GM21786 (cell line): ENCODE measurements around the gene TCERG1L.
"Not testable (repeated sequence)": the region's sequence is repeated elsewhere in the genome, so short reads cannot be mapped to it uniquely, and the experiment has no call there.

Experiments used
- ATAC-seq: cut with Tn5 transposase; IDR thresholded peaks from one replicate; pipeline ENCODE4 v1.9.1; 2021; ENCODE audit not compliant: unreplicated experiment

Gene TCERG1L

GRCh38 chr10:131090761-131091661 lies 220.5 kb downstream of the TCERG1L start:
- no peak for ATAC-seq

DNA sequence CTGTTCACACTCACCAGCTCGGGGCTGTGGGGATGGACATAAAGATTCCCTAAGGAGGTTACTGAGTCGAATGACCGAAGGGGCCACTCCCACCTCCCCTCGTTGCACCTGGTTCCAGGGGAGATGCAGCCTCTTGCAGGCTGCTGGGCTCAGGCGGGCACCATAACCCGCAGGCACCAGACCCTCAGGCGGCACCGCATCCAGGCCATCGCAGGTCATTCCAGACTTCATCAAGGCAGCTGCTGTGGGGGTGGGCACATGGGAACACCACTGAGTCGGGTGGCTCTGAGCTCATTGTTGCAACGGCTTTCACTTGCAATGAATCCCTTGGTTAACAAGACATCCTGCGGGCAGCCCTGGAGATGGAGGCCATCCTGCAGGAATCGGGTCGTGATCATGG lies 221.7 kb downstream of the TCERG1L start:
- no peak for ATAC-seq

DNA sequence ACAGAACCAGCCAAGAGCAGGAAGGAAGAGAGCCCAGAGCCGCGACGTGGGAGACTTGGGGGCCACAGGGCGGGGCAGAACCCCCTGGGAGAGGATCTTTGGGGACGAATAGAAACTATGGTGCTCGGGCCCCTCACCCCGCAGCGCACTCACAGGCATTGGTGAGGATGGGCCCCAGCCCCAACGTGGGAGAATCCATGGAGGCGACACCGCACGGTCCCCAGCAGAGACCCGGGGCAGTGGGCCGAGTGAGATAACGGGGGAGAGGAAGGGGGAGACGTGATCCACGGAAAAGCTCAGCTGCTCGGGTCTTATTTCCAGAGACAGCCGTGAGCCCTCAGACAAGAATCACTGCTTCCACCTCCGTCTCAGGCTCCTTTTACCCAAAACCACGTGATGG lies 222.4 kb downstream of the TCERG1L start:
- no peak for ATAC-seq

DNA sequence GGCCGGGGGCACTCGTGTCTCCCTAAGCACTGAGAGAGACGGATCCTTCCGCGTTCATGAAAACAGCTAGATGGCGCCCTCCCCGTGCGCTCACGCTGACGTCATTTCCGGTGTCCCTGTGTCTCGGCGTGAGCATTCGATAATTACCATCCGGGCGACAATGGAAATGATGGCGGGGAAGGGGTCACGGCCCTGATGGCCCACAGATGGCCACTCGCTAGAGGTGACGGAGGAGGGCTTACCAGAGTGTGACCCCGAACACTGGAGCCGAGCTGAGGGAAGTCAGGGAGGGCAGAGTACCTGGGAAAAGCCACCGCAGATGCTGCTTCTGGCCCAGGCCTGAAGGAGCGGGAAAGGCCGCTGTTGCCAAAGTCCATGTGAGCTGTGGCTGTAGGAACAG lies 222.9 kb downstream of the TCERG1L start:
- no peak for ATAC-seq

- no peak for ATAC-seq
Observed at GRCh38 chr10:131087464-131088215, 223.9 kb downstream of the TCERG1L start.

GRCh38 chr10:131086511-131086910 lies 225.0 kb downstream of the TCERG1L start:
- ATAC-seq, result no peak

GRCh38 chr10:131086094-131086493 lies 225.4 kb downstream of the TCERG1L start:
- ATAC-seq, result no peak

DNA sequence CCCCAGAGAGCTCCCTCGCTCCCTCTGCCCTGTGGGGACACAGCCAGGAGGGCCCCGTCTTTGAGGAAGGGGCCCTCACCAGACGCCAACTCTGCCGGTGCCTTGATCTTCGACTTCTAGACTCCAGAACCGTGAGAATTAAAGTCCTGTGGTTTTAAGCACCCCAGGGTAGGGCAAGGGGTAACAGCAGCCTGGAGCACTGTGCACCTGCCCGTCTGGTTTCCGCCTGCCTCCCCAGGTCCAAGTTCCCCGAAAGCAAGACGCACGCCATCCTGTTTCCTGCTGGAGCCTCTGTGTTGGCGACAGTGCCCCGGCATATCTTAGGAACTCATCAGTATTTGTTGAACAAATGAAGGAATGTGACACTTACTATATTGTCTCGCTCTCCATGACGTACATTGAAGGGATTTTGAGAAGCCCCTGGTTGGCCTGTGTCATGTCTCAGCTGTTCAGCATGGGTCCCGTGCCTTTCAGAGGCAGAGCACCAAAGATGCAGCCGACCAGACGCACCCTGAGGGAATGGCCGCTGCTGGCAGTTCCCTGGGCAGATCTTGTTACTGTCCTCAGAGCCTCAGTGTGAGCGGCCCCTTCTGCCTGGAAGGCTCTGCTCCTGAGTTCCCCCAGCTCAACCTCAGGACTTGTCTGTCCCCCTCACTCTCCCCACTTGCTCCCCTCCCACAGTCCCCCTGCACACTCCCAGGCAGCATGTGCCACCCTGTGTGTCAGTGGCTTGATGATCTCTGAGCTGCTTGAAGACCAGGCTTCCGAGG lies 226.2 kb downstream of the TCERG1L start:
- no peak for ATAC-seq

DNA sequence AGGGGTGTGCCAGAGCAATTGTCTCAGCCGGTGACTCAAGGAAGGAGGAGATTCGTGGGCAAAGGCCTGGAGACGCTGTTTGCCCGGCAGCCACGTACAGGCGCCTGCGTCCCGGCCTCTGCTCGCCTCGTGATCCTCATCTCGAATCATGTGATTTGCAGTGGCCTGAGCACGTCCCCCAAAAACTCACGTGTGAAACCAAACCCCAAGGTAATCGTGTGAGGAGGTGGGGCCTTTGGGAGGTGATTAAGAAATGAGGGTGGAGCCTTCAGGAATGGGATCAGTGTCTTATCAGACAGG lies 226.8 kb downstream of the TCERG1L start:
- no peak for ATAC-seq

GRCh38 chr10:131083915-131084790 lies 227.4 kb downstream of the TCERG1L start:
- no peak for ATAC-seq

GRCh38 chr10:131082991-131083481 lies 228.5 kb downstream of the TCERG1L start:
- no peak for ATAC-seq

- no peak for ATAC-seq
Observed at GRCh38 chr10:131082201-131082850, 229.2 kb downstream of the TCERG1L start.

DNA sequence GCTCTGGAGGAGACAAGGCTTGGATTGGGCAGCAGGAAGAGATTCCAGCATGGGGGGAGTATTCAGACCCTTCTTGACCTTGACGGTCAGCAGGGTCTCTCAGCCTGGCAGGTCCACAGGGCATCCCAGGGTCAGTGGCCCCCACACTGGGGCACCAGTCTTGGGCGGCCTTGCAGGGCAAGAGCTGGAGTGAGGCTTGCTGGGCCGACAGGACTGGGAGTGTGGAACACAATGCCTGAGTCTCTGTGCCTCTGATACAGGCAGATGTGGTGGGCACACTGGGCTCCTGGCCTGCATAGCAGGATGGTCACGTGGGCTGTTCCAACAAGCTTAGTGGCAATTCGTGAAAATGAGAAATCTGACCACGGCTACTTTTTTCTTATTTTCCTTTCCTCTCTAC lies 229.7 kb downstream of the TCERG1L start:
- no peak for ATAC-seq

GRCh38 chr10:131081376-131081775 lies 230.1 kb downstream of the TCERG1L start:
- ATAC-seq, result no peak

DNA sequence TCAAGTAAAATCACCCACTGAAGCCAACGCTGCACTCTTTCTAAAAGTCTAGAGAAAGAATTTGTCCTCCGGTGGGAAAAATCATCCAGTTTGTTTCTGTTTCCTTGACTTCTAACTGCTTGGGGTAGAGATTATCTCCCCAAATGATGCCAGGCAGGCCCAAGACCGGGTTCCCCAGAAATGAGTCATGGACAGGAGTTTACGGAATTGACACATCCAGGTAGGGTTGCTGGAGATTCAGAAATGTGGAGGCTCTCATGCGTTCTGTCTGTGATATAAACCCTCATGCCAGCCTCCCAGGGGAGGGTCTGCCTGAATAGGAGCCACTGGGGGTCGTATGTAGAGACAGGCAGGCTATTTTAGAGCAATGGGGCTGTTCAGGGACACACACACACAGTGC lies 230.9 kb downstream of the TCERG1L start:
- ATAC-seq, result no peak

DNA sequence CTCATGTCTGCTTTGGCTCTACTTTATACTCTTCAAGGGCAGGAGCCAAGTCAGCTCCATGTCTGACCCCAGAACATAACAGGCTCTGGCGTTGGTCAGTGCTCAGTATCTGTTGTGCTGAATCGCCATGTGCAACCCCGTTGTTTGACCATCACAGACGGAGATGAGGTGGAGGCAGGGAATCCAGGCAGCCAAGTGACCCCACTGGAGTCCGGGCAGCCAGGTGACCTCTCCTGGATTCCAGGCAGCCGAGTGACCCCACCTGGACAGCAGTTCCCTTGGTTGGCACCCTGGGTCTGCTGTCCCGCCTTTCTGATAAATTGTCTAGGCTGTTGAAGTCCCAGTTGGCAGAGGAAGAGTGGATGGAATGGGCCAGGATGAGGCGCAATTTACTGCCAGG lies 232.2 kb downstream of the TCERG1L start:
- no peak for ATAC-seq

GRCh38 chr10:131078882-131079280 lies 232.6 kb downstream of the TCERG1L start:
- ATAC-seq, result not testable (repeated sequence)

DNA sequence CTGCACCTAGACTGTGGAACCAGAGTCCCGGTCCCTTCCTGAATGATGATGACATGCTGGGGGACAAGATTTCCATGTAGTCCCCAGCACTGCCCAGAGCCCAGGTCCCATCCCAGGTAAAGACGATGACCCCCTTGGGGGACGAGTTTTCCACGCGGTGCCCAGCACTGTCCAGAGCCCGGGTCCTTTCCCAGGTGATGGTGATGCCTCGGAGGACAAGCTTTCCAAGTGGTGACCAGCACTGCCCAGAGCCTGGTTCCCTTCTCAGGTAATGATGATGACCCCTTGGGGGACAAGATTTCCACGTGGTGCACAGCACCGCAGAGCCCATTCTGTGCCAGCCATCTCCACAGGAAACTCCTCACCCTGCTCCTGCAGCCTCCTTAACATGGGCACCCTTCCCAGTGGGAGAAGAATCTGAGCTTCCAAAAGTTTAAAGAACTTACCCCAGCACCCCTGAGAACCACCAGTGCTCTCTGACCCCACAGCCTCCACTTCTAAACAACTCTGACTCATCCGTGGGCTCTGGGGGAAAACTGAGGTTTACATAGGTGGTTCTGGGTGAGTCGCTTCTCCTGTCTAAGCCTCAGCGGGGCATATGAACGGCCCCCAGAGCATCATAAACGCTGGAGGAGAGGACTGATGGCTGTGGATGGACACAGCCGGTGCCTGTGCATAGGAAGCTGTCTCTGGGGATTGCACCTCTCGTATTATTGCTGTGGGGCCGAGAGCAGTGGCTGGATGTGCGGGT lies 233.2 kb downstream of the TCERG1L start:
- ATAC-seq, result no peak

- no peak for ATAC-seq
Observed at GRCh38 chr10:131077724-131078123, 233.8 kb downstream of the TCERG1L start.
